Measurements from ENCODE around the gene GAL3ST3. TPM values are rescaled to one million over a fixed set of nuclear protein-coding genes. Genes with fewer than 3 reads are reported as not detected.
A peak's percentile ranks its signal among the peaks of the same experiment; 100 is the strongest.
"Not testable (repeated sequence)": the region's sequence is repeated elsewhere in the genome, so short reads cannot be mapped to it uniquely, and the experiment has no call there.

Gene GAL3ST3
- total RNA-seq, 4 donors from 2014 or later, result not detected

DNA sequence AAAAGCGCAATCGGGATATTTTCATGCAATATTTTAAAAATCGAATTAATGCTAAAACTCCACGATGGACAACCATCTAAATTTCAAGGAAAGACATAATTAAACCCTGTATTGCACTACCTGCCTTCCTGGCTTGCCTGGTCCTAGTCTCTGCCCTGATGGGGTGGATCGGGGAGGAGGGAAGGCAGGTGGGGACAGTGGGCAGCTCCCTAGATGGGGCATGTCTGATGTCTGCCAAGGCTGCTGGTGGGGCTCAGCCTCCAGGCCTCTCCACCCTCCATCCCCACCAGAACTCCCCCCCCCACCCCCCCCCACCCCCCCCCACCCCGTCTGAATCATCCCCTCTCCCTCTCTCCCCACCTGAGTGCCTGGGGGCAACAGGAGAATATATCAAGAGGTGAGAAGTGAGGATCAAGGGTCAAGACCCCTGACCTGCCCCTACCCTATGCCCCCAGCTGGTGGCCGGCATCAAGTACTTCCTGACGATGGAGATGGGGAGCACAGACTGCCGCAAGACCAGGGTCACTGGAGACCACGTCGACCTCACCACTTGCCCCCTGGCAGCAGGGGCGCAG, 36.5 kb downstream of the GAL3ST3 start:
- intact Hi-C loops (cut with DNase I; ENCODE audit: low total_unique reads), result no loop called here

DNA sequence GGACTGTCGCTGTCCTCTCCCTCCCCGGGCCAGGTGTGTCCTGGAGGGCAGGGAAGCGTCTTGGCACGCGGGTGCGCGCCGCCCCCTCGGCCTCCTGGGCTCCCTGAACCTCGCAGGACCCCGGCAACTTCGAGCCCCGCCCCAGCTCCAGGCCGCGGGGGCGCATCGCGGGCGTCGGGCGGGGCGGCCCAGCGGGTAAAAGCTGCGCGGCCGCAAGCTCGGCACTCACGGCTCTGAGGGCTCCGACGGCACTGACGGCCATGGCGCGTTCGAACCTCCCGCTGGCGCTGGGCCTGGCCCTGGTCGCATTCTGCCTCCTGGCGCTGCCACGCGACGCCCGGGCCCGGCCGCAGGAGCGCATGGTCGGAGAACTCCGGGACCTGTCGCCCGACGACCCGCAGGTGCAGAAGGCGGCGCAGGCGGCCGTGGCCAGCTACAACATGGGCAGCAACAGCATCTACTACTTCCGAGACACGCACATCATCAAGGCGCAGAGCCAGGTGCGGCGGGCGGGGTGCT, 37.1 kb downstream of the GAL3ST3 start, which contains the start of gene CST6:
CST6 (plus strand) TSS at position 224 of the 519 bp plus-strand sequence; CDS start at position 261, 37 bp downstream.
- no peak within 1 kb of the TSS for H3K27ac ChIP-seq
- DNase-seq, result no peak
- WGBS, 2 donors (ENCODE audit: low coverage in 1 of 2), result 4% methylated on average over 55 of the region's 61 CpGs; no CpG with 5 or more reads in 1 of the 2 donors
- intact Hi-C loops (cut with DNase I; ENCODE audit: low total_unique reads), result no loop called here
- TF ChIP-seq, protein P1, sequence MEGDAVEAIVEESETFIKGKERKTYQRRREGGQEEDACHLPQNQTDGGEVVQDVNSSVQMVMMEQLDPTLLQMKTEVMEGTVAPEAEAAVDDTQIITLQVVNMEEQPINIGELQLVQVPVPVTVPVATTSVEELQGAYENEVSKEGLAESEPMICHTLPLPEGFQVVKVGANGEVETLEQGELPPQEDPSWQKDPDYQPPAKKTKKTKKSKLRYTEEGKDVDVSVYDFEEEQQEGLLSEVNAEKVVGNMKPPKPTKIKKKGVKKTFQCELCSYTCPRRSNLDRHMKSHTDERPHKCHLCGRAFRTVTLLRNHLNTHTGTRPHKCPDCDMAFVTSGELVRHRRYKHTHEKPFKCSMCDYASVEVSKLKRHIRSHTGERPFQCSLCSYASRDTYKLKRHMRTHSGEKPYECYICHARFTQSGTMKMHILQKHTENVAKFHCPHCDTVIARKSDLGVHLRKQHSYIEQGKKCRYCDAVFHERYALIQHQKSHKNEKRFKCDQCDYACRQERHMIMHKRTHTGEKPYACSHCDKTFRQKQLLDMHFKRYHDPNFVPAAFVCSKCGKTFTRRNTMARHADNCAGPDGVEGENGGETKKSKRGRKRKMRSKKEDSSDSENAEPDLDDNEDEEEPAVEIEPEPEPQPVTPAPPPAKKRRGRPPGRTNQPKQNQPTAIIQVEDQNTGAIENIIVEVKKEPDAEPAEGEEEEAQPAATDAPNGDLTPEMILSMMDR (IDR thresholded peaks at IDR 0.05), result no peak
- TF ChIP-seq POLR2AphosphoS5 (IDR thresholded peaks at IDR 0.05), result no peak
- TF ChIP-seq EP300 (IDR thresholded peaks at IDR 0.05; ENCODE audit: low read depth), result no peak
- TF ChIP-seq POLR2A (IDR thresholded peaks at IDR 0.05), result no peak
- H3K36me3 ChIP-seq, result no peaks in the 10 kb centered on the region
- H3K9me3 ChIP-seq, result no peaks in the 10 kb centered on the region
- peaks cover 0 to 7% (median 6%) of the 10 kb centered on the region in 4 donors for H3K4me1 ChIP-seq
- peak within 1 kb of the TSS in 1 of 4 donors; percentile 21 for H3K4me3 ChIP-seq
- peaks cover 39% of the 10 kb centered on the region for H3K27me3 ChIP-seq
- in situ Hi-C loops (cut with MboI; ENCODE audit: low pct_ligation_motif_present in 1 of 4, low pct_unique_long_range_greater_than_20kb in 1 of 4, low sequenced_read_pairs in 3 of 4), result no loop called here

More for the DNA sequence above, 36.5 kb downstream of the GAL3ST3 start:
- no peak overlapping the region for H3K27ac ChIP-seq
- peaks cover 39% of the 10 kb centered on the region for H3K27me3 ChIP-seq
- 58 to 60% methylated on average over 2 to 11 of the region's 12 CpGs for WGBS, 2 donors (ENCODE audit: low coverage in 1 of 2)
- TF ChIP-seq POLR2AphosphoS5 (IDR thresholded peaks at IDR 0.05) (no peak), EP300 (IDR thresholded peaks at IDR 0.05; ENCODE audit: low read depth) (no peak), POLR2A (IDR thresholded peaks at IDR 0.05) (no peak)
- TF ChIP-seq, protein P1 (IDR thresholded peaks at IDR 0.05), result no peak
- H3K4me3 ChIP-seq, result no peak overlapping the region
- no peaks in the 10 kb centered on the region for H3K36me3 ChIP-seq
- H3K9me3 ChIP-seq, result no peaks in the 10 kb centered on the region
- in situ Hi-C loops (cut with MboI; ENCODE audit: low pct_ligation_motif_present in 1 of 4, low pct_unique_long_range_greater_than_20kb in 1 of 4, low sequenced_read_pairs in 3 of 4), result no loop called here
- H3K4me1 ChIP-seq, result peaks cover 0 to 7% (median 6%) of the 10 kb centered on the region in 4 donors
- no peak for DNase-seq

DNA sequence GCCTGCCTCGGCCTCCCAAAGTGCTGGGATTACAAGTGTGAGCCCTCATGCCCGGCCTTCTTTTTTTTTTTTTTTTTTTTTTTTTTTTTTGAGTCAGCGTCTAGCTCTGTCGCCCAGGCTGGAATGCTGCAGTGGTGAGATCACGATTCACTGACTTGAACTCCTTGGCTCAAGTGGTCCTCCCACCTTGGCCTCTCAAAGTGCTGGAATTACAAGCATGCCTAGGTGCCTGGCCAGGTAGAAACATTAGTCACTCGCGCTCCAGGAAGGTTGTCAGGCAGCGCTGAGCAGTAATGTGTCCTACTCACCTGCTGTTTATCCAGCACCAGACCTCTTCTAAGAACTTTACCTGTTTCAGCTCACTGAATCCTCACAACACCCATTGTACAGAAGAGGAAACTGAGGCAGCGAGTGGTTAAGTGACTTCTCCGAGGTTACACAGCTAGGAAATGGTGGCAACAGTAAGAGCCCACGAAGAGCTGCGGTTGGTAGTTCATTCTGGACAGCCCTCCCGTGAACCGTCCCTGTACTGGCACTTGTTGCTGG, 37.6 kb downstream of the GAL3ST3 start:
- intact Hi-C loops (cut with DNase I; ENCODE audit: low total_unique reads), result no loop called here
- WGBS, 2 donors (ENCODE audit: low coverage in 1 of 2), result 53 to 57% methylated on average over 3 to 11 of the region's 14 CpGs

DNA sequence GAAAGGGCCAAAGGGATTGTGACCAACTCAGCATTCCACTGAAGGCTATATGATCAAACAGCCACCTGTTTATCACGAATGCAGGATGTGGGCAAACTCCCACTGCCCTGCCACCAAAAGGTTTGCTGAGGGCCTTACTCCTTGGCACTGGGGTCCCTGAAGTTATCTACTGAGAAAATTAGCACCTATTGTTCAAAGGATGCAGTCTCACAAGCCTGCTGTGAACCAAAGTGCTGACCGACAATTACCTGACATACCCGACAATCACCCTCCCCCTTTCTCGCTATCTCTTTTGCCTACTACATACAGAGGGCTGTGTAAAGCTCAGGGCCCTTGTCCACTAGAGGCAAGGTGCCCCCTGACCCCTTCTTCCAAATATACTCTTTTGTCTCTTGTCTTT, 38.9 kb downstream of the GAL3ST3 start:
- H3K4me3 ChIP-seq; H3K36me3 ChIP-seq; in situ Hi-C loops (cut with MboI; ENCODE audit: low pct_ligation_motif_present in 1 of 4, low pct_unique_long_range_greater_than_20kb in 1 of 4, low sequenced_read_pairs in 3 of 4); intact Hi-C loops (cut with DNase I; ENCODE audit: low total_unique reads); H3K4me1 ChIP-seq; H3K9me3 ChIP-seq; H3K27ac ChIP-seq; DNase-seq: not testable (repeated sequence)
- 67% methylated on average over 4 of the region's 4 CpGs; no CpG with 5 or more reads in 1 of the 2 donors for WGBS, 2 donors (ENCODE audit: low coverage in 1 of 2)
- peaks cover 39% of the 10 kb centered on the region for H3K27me3 ChIP-seq

More for the DNA sequence above, 37.6 kb downstream of the GAL3ST3 start:
- Histone ChIP-seq H3K9me3 (no peaks in the 10 kb centered on the region), H3K27ac (no peak overlapping the region), H3K27me3 (peaks cover 39% of the 10 kb centered on the region), H3K4me3 (peak overlapping the region in 1 of 4 donors; percentile 21), H3K4me1 (peaks cover 0 to 7% (median 6%) of the 10 kb centered on the region in 4 donors), H3K36me3 (no peaks in the 10 kb centered on the region)
- TF ChIP-seq POLR2A (IDR thresholded peaks at IDR 0.05) (no peak), POLR2AphosphoS5 (IDR thresholded peaks at IDR 0.05) (no peak), EP300 (IDR thresholded peaks at IDR 0.05; ENCODE audit: low read depth) (no peak)
- TF ChIP-seq, protein P1 (IDR thresholded peaks at IDR 0.05), result no peak
- in situ Hi-C loops (cut with MboI; ENCODE audit: low pct_ligation_motif_present in 1 of 4, low pct_unique_long_range_greater_than_20kb in 1 of 4, low sequenced_read_pairs in 3 of 4), result no loop called here
- DNase-seq, result no peak
